H9 (cell line): ENCODE results near the gene MOB3B. TPM values are rescaled to one million over a fixed set of nuclear protein-coding genes. Genes with fewer than 3 reads are reported as not detected.

Experiments used
- DNase-seq: peaks from one replicate; pipeline ENCODE4 v3.0.0-alpha.2; 2017
- H2AFZ ChIP-seq: one replicate; pipeline ENCODE4 v1.6.1; 2013; ENCODE audit warnings: mild to moderate bottlenecking, low read length, control low read depth, moderate library complexity
- H2AK5ac ChIP-seq: 2 replicates; pipeline ENCODE4 v1.6.1; 2013; ENCODE audit warnings: low read length, control low read depth, mixed read lengths; ENCODE audit not compliant: insufficient read length
- H2BK120ac ChIP-seq: one replicate; pipeline ENCODE4 v1.6.1; 2013; ENCODE audit warnings: low read depth, mild to moderate bottlenecking, low read length, control low read depth, inconsistent platforms; ENCODE audit not compliant: poor library complexity, severe bottlenecking
- H2BK12ac ChIP-seq: 2 replicates; pipeline ENCODE4 v1.6.1; 2013; ENCODE audit warnings: low read length, control low read depth, mixed read lengths, low read depth; ENCODE audit not compliant: insufficient read length
- H2BK15ac ChIP-seq: 2 replicates; pipeline ENCODE4 v1.6.1; 2013; ENCODE audit warnings: low read depth, low read length, control low read depth
- H2BK20ac ChIP-seq: one replicate; pipeline ENCODE4 v1.6.1; 2013; ENCODE audit warnings: low read depth, mild to moderate bottlenecking, low read length, control low read depth, inconsistent platforms; ENCODE audit not compliant: poor library complexity, severe bottlenecking
- H2BK5ac ChIP-seq: 2 replicates; pipeline ENCODE4 v1.6.1; 2013; ENCODE audit warnings: low read length, control low read depth, mixed read lengths; ENCODE audit not compliant: insufficient read length
- H3K14ac ChIP-seq: 2 replicates; pipeline ENCODE4 v1.6.1; 2013; ENCODE audit warnings: low read length, control low read depth; ENCODE audit not compliant: insufficient read depth
- H3K18ac ChIP-seq: 2 replicates; pipeline ENCODE4 v1.6.1; 2013; ENCODE audit warnings: low read depth, mild to moderate bottlenecking, mixed read lengths, low read length, control low read depth; ENCODE audit not compliant: insufficient read length
- H3K23ac ChIP-seq: 2 replicates; pipeline ENCODE4 v1.6.1; 2013; ENCODE audit warnings: low read length, control low read depth, mixed read lengths, low read depth; ENCODE audit not compliant: insufficient read length
- H3K23me2 ChIP-seq: 2 replicates; pipeline ENCODE4 v1.6.1; 2013; ENCODE audit warnings: low read depth, mild to moderate bottlenecking, mixed read lengths, low read length, control low read depth; ENCODE audit not compliant: insufficient read length, poor library complexity, severe bottlenecking
- H3K27ac ChIP-seq: 2 replicates; pipeline ENCODE4 v1.5.1; 2013; ENCODE audit warnings: low read length, control low read depth, mixed read lengths, low read depth; ENCODE audit not compliant: insufficient read length
- H3K27me3 ChIP-seq: 2 replicates; pipeline ENCODE4 v1.6.1; 2013; ENCODE audit warnings: low read length, control low read depth, inconsistent platforms; ENCODE audit not compliant: insufficient read depth
- H3K4ac ChIP-seq: 2 replicates; pipeline ENCODE4 v1.6.1; 2013; ENCODE audit warnings: low read depth, mild to moderate bottlenecking, control low read depth, inconsistent platforms, low read length, moderate library complexity
- H3K4me1 ChIP-seq: 2 replicates; pipeline ENCODE4 v1.6.1; 2013; ENCODE audit warnings: low read length, control low read depth, inconsistent platforms; ENCODE audit not compliant: insufficient read depth
- H3K4me2 ChIP-seq: 2 replicates; pipeline ENCODE4 v1.6.1; 2013; ENCODE audit warnings: low read length, control low read depth, mixed read lengths; ENCODE audit not compliant: insufficient read length, insufficient read depth
- H3K56ac ChIP-seq: 2 replicates; pipeline ENCODE4 v1.6.1; 2013; ENCODE audit warnings: low read depth, mild to moderate bottlenecking, mixed read lengths, low read length, control low read depth; ENCODE audit not compliant: insufficient read length
- H3K79me1 ChIP-seq: 2 replicates; pipeline ENCODE4 v1.6.1; 2013; ENCODE audit warnings: low read depth, mild to moderate bottlenecking, moderate library complexity, low read length, control low read depth, inconsistent platforms; ENCODE audit not compliant: insufficient read depth, poor library complexity, severe bottlenecking
- H3K79me2 ChIP-seq: 2 replicates; pipeline ENCODE4 v1.6.1; 2013; ENCODE audit warnings: low read length, control low read depth, inconsistent platforms; ENCODE audit not compliant: insufficient read depth
- H3K9ac ChIP-seq: 2 replicates; pipeline ENCODE4 v1.6.1; 2013; ENCODE audit warnings: low read length, control low read depth, mixed read lengths; ENCODE audit not compliant: insufficient read length; ENCODE audit errors: extremely low read depth
- H3K9me3 ChIP-seq: one replicate; pipeline ENCODE4 v1.6.1; 2013; ENCODE audit warnings: low read depth, low read length, inconsistent platforms; ENCODE audit not compliant: control insufficient read depth
- H3T11ph ChIP-seq: one replicate; pipeline ENCODE4 v1.6.1; 2013; ENCODE audit warnings: mild to moderate bottlenecking, low read length, control low read depth, inconsistent platforms
- H4K20me1 ChIP-seq: one replicate; pipeline ENCODE4 v1.6.1; 2013; ENCODE audit not compliant: control insufficient read depth, insufficient read length, insufficient read depth
- H4K5ac ChIP-seq: 2 replicates; pipeline ENCODE4 v1.6.1; 2013; ENCODE audit warnings: low read depth, mild to moderate bottlenecking, mixed read lengths, low read length, control low read depth; ENCODE audit not compliant: insufficient read length
- H4K8ac ChIP-seq: replicated peaks from 2 replicates; pipeline ENCODE4 v1.6.1; 2013; ENCODE audit warnings: low read length, control low read depth, mixed read lengths, low read depth; ENCODE audit not compliant: insufficient read length
- H4K91ac ChIP-seq: 2 replicates; pipeline ENCODE4 v1.6.1; 2013; ENCODE audit warnings: low read depth, mild to moderate bottlenecking, moderate library complexity, mixed read lengths, low read length, control low read depth; ENCODE audit not compliant: insufficient read length
- H3K27ac Mint-ChIP-seq, 3 experiments: 2 replicates in 2 of 3; 3 replicates in 1 of 3; pipeline ENCODE4 v1.8.0; 2020 to 2021; ENCODE audit warnings: mixed read lengths in 3 of 3, mild to moderate bottlenecking in 1 of 3, moderate library complexity in 1 of 3
- H3K27me3 Mint-ChIP-seq: 2 replicates; pipeline ENCODE4 v1.8.0; 2021; ENCODE audit warnings: low read depth, mild to moderate bottlenecking, moderate library complexity, mixed read lengths
- H3K36me3 Mint-ChIP-seq, 3 experiments: 2 replicates in 2 of 3; 3 replicates in 1 of 3; pipeline ENCODE4 v1.8.0; 2020 to 2021; ENCODE audit warnings: low read depth in 3 of 3, mixed read lengths in 3 of 3; ENCODE audit not compliant: insufficient read depth in 1 of 3
- H3K4me1 Mint-ChIP-seq, 2 experiments: 2 replicates each; pipeline ENCODE4 v1.8.0; 2020; ENCODE audit warnings: mixed read lengths in 2 of 2
- H3K4me3 Mint-ChIP-seq, 2 experiments: 2 replicates in 1 of 2; 3 replicates in 1 of 2; pipeline ENCODE4 v1.8.0; 2020 to 2021; ENCODE audit warnings: mild to moderate bottlenecking in 2 of 2, mixed read lengths in 2 of 2, moderate library complexity in 1 of 2
- H3K9me3 Mint-ChIP-seq, 2 experiments: 2 replicates in 1 of 2; 3 replicates in 1 of 2; pipeline ENCODE4 v1.8.0; 2020; ENCODE audit warnings: mild to moderate bottlenecking in 2 of 2, mixed read lengths in 2 of 2, moderate library complexity in 1 of 2
- CTCF ChIP-seq: fragments of 200-600 bp; sonication (generic); conservative IDR thresholded peaks from 3 replicates; pipeline ENCODE4 v1.8.0; 2021; ENCODE audit warnings: antibody characterized with exemption, mild to moderate bottlenecking
- WGBS: extraction: QIAGEN DNeasy Blood & Tissue Kit; methylation state at CpG from one replicate; pipeline ENCODE4 v1.1.7; 2013; ENCODE audit warnings: missing lambda C conversion rate, low lambda C conversion rate, mixed read lengths; ENCODE audit not compliant: insufficient read length; ENCODE audit errors: extremely low coverage; 5-methylcytosine and 5-hydroxymethylcytosine counted together
- total RNA-seq: library from RNA; stranded (reverse); gene quantifications from 2 replicates; pipeline ENCODE4 v1.2.1, GENCODE V29; 2021

MOB3B gene
- total RNA-seq, 1 experiment from 2014 or later, result 9.8 TPM

GRCh38 chr9:27511771-27512170 lies 17.8 kb downstream of the MOB3B start:
- H3K79me2 ChIP-seq, result no peaks in the 10 kb centered on the region
- no peak overlapping the region for H2BK5ac ChIP-seq
- no peak overlapping the region for H3K23ac ChIP-seq
- H2BK12ac ChIP-seq, result no peak overlapping the region
- no peak overlapping the region for H2BK120ac ChIP-seq
- no peaks in the 10 kb centered on the region for H3K9me3 Mint-ChIP-seq
- no peak overlapping the region for H3K56ac ChIP-seq
- H2AFZ ChIP-seq, result no peak overlapping the region
- H3K4me1 Mint-ChIP-seq, result peaks cover 0 to 4% of the 10 kb centered on the region in 2 experiments; a peak in 2 of 4 replicates
- H4K91ac ChIP-seq, result no peak overlapping the region
- DNase-seq, result no peak
- H3K4me3 Mint-ChIP-seq, result no peak overlapping the region
- no peaks in the 10 kb centered on the region; the same call in 1 of the 2 replicates for H3K4me1 ChIP-seq
- no peaks in the 10 kb centered on the region for H3K23me2 ChIP-seq
- peaks cover 5 to 7% (median 5%) of the 10 kb centered on the region in 3 experiments for H3K36me3 Mint-ChIP-seq
- H3K4ac ChIP-seq, result no peak overlapping the region
- no peak overlapping the region for H3T11ph ChIP-seq
- H3K14ac ChIP-seq, result no peak overlapping the region
- no peaks in the 10 kb centered on the region for H4K20me1 ChIP-seq
- no CpG with 5 or more reads among the region's 2 CpGs for WGBS
- TF ChIP-seq CTCF, result no peak
- no peaks in the 10 kb centered on the region for H3K27me3 Mint-ChIP-seq
- no peaks in the 10 kb centered on the region for H3K79me1 ChIP-seq
- no peak overlapping the region for H2AK5ac ChIP-seq
- H3K9me3 ChIP-seq, result no peaks in the 10 kb centered on the region
- no peak overlapping the region for H3K27ac Mint-ChIP-seq
- H3K27me3 ChIP-seq, result no peaks in the 10 kb centered on the region
- H3K18ac ChIP-seq, result no peak overlapping the region
- no peak overlapping the region for H2BK15ac ChIP-seq
- H3K4me2 ChIP-seq, result no peak overlapping the region
- no peak overlapping the region for H4K8ac ChIP-seq
- H3K27ac ChIP-seq, result no peak overlapping the region
- no peak overlapping the region for H2BK20ac ChIP-seq
- H4K5ac ChIP-seq, result no peak overlapping the region
- no peak overlapping the region for H3K9ac ChIP-seq
